ENCODE results near the gene PLK2. TPM values are rescaled to one million over a fixed set of nuclear protein-coding genes. Genes with fewer than 3 reads are reported as not detected.

Gene PLK2
- total and polyA plus RNA-seq, 2 of the 4 experiments (the other 2 are of a cell fraction), result 129 to 337 TPM

DNA sequence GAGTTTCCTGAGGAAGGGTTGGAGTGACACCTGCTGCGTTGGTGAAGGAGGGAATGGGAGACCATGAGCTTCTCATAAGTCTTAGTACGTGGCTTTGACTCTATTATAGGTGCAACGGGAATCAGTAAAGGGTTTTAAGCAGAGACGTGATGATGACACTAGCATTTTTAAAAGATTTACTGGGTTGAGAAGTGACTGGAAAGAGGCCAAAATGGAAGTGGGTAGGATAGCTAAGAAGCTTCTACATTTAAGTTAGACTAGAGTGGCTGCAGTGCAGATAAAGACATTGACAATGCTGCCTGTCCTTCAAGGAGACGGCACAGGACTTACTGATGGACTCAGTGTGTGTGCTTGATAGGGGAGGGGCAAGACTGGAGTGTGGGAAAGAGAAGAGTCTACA, 37.5 kb upstream of the PLK2 start:
- Histone ChIP-seq H3K4me2 (ENCODE audit: low read depth, low read length) (no peak overlapping the region), H3K9me3 (ENCODE audit: control insufficient read depth, insufficient read depth, low read length) (no peaks in the 10 kb centered on the region), H2BK120ac (ENCODE audit: low read depth, low read length) (no peak overlapping the region), H2BK15ac (ENCODE audit: low read depth, low read length) (no peak overlapping the region), H4K20me1 (ENCODE audit: insufficient read depth, low read length) (no peaks in the 10 kb centered on the region), H3K27me3 (ENCODE audit: control insufficient read depth, insufficient read depth, low read length) (peaks cover 4% of the 10 kb centered on the region), H3K4ac (ENCODE audit: low read depth, low read length) (no peak overlapping the region), H3K14ac (replicated peaks; ENCODE audit: low read depth, low read length) (no peak overlapping the region), H3K79me1 (ENCODE audit: low read depth in 1 of 2, low read length in 2 of 2) (no peaks in the 10 kb centered on the region), H3K23ac (ENCODE audit: low read depth, low read length) (no peak overlapping the region), H2BK5ac (ENCODE audit: low read depth, low read length, poor library complexity, severe bottlenecking) (no peak overlapping the region), H3K4me3 (ENCODE audit: insufficient read depth, low read depth, low read length) (no peak overlapping the region), H3K18ac (ENCODE audit: low read depth, low read length) (no peak overlapping the region), H3K36me3 (ENCODE audit: control insufficient read depth, insufficient read depth, low read length) (no peaks in the 10 kb centered on the region), H4K91ac (ENCODE audit: insufficient read depth, low read depth, low read length) (no peak overlapping the region), H3K9ac (ENCODE audit: low read depth, low read length) (no peak overlapping the region), H4K5ac (ENCODE audit: low read depth, low read length) (no peak overlapping the region), H3K4me1 (ENCODE audit: control insufficient read depth, insufficient read depth, low read length) (no peaks in the 10 kb centered on the region), H2AFZ (replicated peaks; ENCODE audit: low read length, poor library complexity) (no peak overlapping the region), H2BK20ac (ENCODE audit: low read depth, low read length) (no peak overlapping the region), H3K9me1 (ENCODE audit: insufficient read depth, low read length) (no peaks in the 10 kb centered on the region), H4K8ac (ENCODE audit: low read depth in 2 of 2, low read length in 2 of 2) (no peak overlapping the region), H3K27ac (ENCODE audit: insufficient read depth, low read length) (no peak overlapping the region), H2AK5ac (ENCODE audit: low read depth, low read length) (no peak overlapping the region), H2AK9ac (replicated peaks; ENCODE audit: low read depth, low read length, poor library complexity) (no peak overlapping the region), H3K56ac (ENCODE audit: extremely low read depth, insufficient read depth, low read length) (no peak overlapping the region)
- ChIA-PET CTCF (interaction anchor here (0.7 to 1.0 kb wide), 2 partner anchors 352 to 353 kb away, joined by 3 to 4 read pairs; no protein-coding TSS in a partner anchor), POLR2A (ENCODE audit: unreplicated experiment) (no interaction called here)
- dilution Hi-C loops (cut with HindIII; ENCODE audit: low sequenced_read_pairs, unreplicated experiment), result no loop called here
- no TSS peak for BruUV-seq (replicated peaks)
- in situ Hi-C loops (cut with MboI; ENCODE audit: low sequenced_read_pairs), result loop anchor here (25.0 kb wide), 1 partner anchor 665 kb away; no protein-coding TSS in a partner anchor
- intact Hi-C loops (cut with micrococcal nuclease), result no loop called here
- TF ChIP-seq RFX5 (IDR thresholded peaks at IDR 0.05; ENCODE audit: low read depth, low read length) (no peak), RCOR1 (IDR thresholded peaks at IDR 0.05; ENCODE audit: insufficient replicate concordance, low read length) (no peak)
- ATAC-seq (ENCODE audit: low read depth) (no peak), DNase-seq (no peak)
- 90% methylated on average over 3 of the region's 5 CpGs; no CpG with 5 or more reads in 1 of the 2 experiments for WGBS, 2 experiments (ENCODE audit: extremely low coverage in 2 of 2, insufficient read length in 1 of 2)

All from IMR-90 (cell line).